K562 (cell line): ENCODE results near the gene GNG11. TPM values are rescaled to one million over a fixed set of nuclear protein-coding genes. Genes with fewer than 3 reads are reported as not detected.

Experiments used
- ATAC-seq: fragments of 200-7000 bp; cut with Tn5 transposase; 3 replicates; pipeline ENCODE4 v1.9.1; 2020; ENCODE audit warnings: moderate library complexity
- BruUV-seq: library from RNA; stranded (reverse); fragments of 400-500 nt; replicated peaks from 2 replicates; lab custom pipeline; 2021; lab: Mats Ljungman, UMichigan
- CTCF ChIA-PET: fragments of 300-600 bp; formaldehyde crosslinking; extraction: SDS; loops from one replicate; lab custom pipeline; 2021; ENCODE audit warnings: low intra/inter-chr PET ratio; lab: Yijun Ruan, JAX
- POLR2A ChIA-PET: fragments of 300-600, 350-650 bp; sonication (Branson Sonifier 250); formaldehyde crosslinking; extraction: SDS; loops from one replicate; lab custom pipeline; 2021; ENCODE audit warnings: antibody characterized with exemption, inconsistent platforms; lab: Yijun Ruan, JAX
- DNase-seq, 4 experiments: peaks; one replicate each; pipeline versions ENCODE4 v3.0.0 to v3.0.0-alpha.2; 2011 to 2018; ENCODE audit warnings: low spot score in 3 of 4, mixed read lengths in 3 of 4; ENCODE audit errors: extremely low read depth in 1 of 4
- FAIRE-seq: peaks from 2 replicates; lab custom pipeline; 2011; peaks lifted over from hg19 to GRCh38; lab: Jason Lieb, UNC
- H2AFZ ChIP-seq: 2 replicates; pipeline ENCODE4 v1.6.0; 2011; ENCODE audit warnings: low read depth, low read length, control low read depth, inconsistent platforms
- H3K27ac ChIP-seq: fragments of 200-600 bp; 3 replicates; pipeline ENCODE4 v1.8.0; 2011; ENCODE audit warnings: low read depth, mild to moderate bottlenecking, control low read depth, inconsistent platforms, low read length, moderate library complexity, mixed read lengths; ENCODE audit errors: extremely low read depth
- H3K27me3 ChIP-seq, 2 experiments: fragments of 300-600 bp in 1 of 2; 2 replicates in 1 of 2; 3 replicates in 1 of 2; pipeline versions ENCODE4 v1.6.0 to v1.8.0; 2011; ENCODE audit warnings: inconsistent platforms in 2 of 2, low read length in 2 of 2, mild to moderate bottlenecking in 1 of 2, mixed read lengths in 1 of 2, moderate library complexity in 1 of 2; ENCODE audit not compliant: control insufficient read depth in 2 of 2, insufficient read depth in 2 of 2
- H3K36me3 ChIP-seq: fragments of 300-600 bp; 3 replicates; pipeline ENCODE4 v1.8.0; 2011; ENCODE audit warnings: mild to moderate bottlenecking, low read length, inconsistent platforms; ENCODE audit not compliant: control insufficient read depth, insufficient read depth
- H3K4me1 ChIP-seq, 2 experiments: fragments of 200-600 bp in 1 of 2; replicated peaks in 1 of 2; 2 replicates in 1 of 2; 3 replicates in 1 of 2; pipeline versions ENCODE4 v1.5.1 to v1.8.0; 2011; ENCODE audit warnings: inconsistent platforms in 2 of 2, low read length in 2 of 2, mild to moderate bottlenecking in 1 of 2, mixed read lengths in 1 of 2, moderate library complexity in 1 of 2; ENCODE audit not compliant: control insufficient read depth in 2 of 2, insufficient read depth in 2 of 2
- H3K4me2 ChIP-seq: 2 replicates; pipeline ENCODE4 v1.6.1; 2011; ENCODE audit warnings: low read length, control low read depth, inconsistent platforms, mixed read lengths; ENCODE audit not compliant: insufficient read depth
- H3K4me3 ChIP-seq: fragments of 200-600 bp; sonication (generic), shearing (Covaris generic); 2 replicates; pipeline ENCODE4 v1.5.1; 2016; ENCODE audit warnings: control low read depth, inconsistent platforms
- H3K79me2 ChIP-seq: fragments of 200-600 bp; 3 replicates; pipeline ENCODE4 v1.8.0; 2011; ENCODE audit warnings: low read length, inconsistent platforms; ENCODE audit not compliant: control insufficient read depth, insufficient read depth
- H3K9ac ChIP-seq, 2 experiments: 2 replicates each; pipeline versions ENCODE4 v1.6.0 to v1.6.1; 2011; ENCODE audit warnings: low read depth in 2 of 2, low read length in 2 of 2, control low read depth in 1 of 2, inconsistent platforms in 1 of 2, mild to moderate bottlenecking in 1 of 2, mixed read lengths in 1 of 2; ENCODE audit not compliant: insufficient read depth in 1 of 2
- H3K9me1 ChIP-seq: one replicate; pipeline ENCODE4 v1.6.0; 2011; ENCODE audit warnings: inconsistent platforms, mild to moderate bottlenecking, low read length, moderate library complexity; ENCODE audit not compliant: control insufficient read depth, insufficient read depth
- H3K9me3 ChIP-seq: replicated peaks from 2 replicates; pipeline ENCODE4 v1.5.1; 2011; ENCODE audit warnings: low read depth, low read length, inconsistent platforms; ENCODE audit not compliant: control insufficient read depth, insufficient read depth
- H4K20me1 ChIP-seq: replicated peaks from 2 replicates; pipeline ENCODE4 v1.6.1; 2011; ENCODE audit warnings: low read length, inconsistent platforms, mixed read lengths; ENCODE audit not compliant: control insufficient read depth, insufficient read depth
- BACH1 ChIP-seq: fragments of 200-800 bp; sonication (Bioruptor generic); IDR thresholded peaks from 2 replicates; pipeline ENCODE4 v1.6.1; 2016; ENCODE audit warnings: missing genetic modification characterization, missing compliant biosample characterization
- CBX5 ChIP-seq: IDR thresholded peaks from 2 replicates; pipeline ENCODE4 v1.6.1; 2014; ENCODE audit warnings: low read depth, borderline replicate concordance
- CGGBP1 ChIP-seq: fragments of 250-450 bp; sonication (Bioruptor Pico); IDR thresholded peaks from 2 replicates; pipeline ENCODE4 v1.9.0; 2021; ENCODE audit warnings: mild to moderate bottlenecking
- E2F8 ChIP-seq: fragments of 450-650 bp; IDR thresholded peaks from 2 replicates; pipeline ENCODE4 v1.7.1; 2018; ENCODE audit warnings: mild to moderate bottlenecking, low read depth; ENCODE audit not compliant: partially characterized antibody
- ESRRA ChIP-seq: fragments of 450-650 bp; IDR thresholded peaks from 2 replicates; pipeline ENCODE4 v1.6.1; 2014; ENCODE audit warnings: low read depth, mild to moderate bottlenecking, moderate library complexity, borderline replicate concordance
- FOXK1 ChIP-seq: sonication (generic); formaldehyde crosslinking; IDR thresholded peaks from 2 replicates; pipeline ENCODE4 v1.8.0; 2022; ENCODE audit warnings: missing genetic modification reagents, mild to moderate bottlenecking, borderline replicate concordance
- HMBOX1 ChIP-seq: sonication (generic); IDR thresholded peaks from 2 replicates; pipeline ENCODE4 v1.6.1; 2016
- L3MBTL2 ChIP-seq: fragments of 450-650 bp; IDR thresholded peaks from 2 replicates; pipeline ENCODE4 v1.6.1; 2016; ENCODE audit warnings: mild to moderate bottlenecking, moderate library complexity
- LARP7 ChIP-seq: fragments of 450-650 bp; IDR thresholded peaks from 2 replicates; pipeline ENCODE4 v1.6.1; 2016
- NFE2 ChIP-seq: IDR thresholded peaks from 2 replicates; pipeline ENCODE4 v1.6.1; 2014; ENCODE audit warnings: antibody characterized with exemption, low read depth
- RUNX1 ChIP-seq: sonication (generic); IDR thresholded peaks from 2 replicates; pipeline ENCODE4 v1.6.1; 2016; ENCODE audit warnings: antibody characterized with exemption, low read depth
- SLC30A9 ChIP-seq: fragments of 250-450 bp; sonication (Bioruptor Pico); IDR thresholded peaks from 2 replicates; pipeline ENCODE4 v1.8.0; 2022; ENCODE audit warnings: mild to moderate bottlenecking, moderate library complexity
- ZNF143 ChIP-seq: sonication (generic); formaldehyde crosslinking; IDR thresholded peaks from 2 replicates; pipeline ENCODE4 v1.9.0; 2022; ENCODE audit warnings: mild to moderate bottlenecking, missing genetic modification reagents
- ZNF780A ChIP-seq: fragments of 250-450 bp; sonication (Bioruptor Pico); IDR thresholded peaks from 2 replicates; pipeline ENCODE4 v1.5.0; 2021; ENCODE audit warnings: mild to moderate bottlenecking
- WGBS: fragments of 100-300 bp; shearing (Covaris generic); methylation state at CpG from one replicate; pipeline ENCODE4 v1.1.6; 2016; ENCODE audit warnings: low coverage, mixed read lengths; ENCODE audit not compliant: insufficient coverage; ENCODE audit errors: missing lambda C conversion rate; 5-methylcytosine and 5-hydroxymethylcytosine counted together
- in situ Hi-C: fragments of 300-500 bp; cut with MboI; formaldehyde crosslinking; loops from 4 replicates; pipeline ENCODE4 v1.15.0; 2018; ENCODE audit warnings: inconsistent platforms, mixed read lengths
- intact Hi-C: fragments of 100-400 bp; cut with micrococcal nuclease; formaldehyde crosslinking; loops from 2 replicates; pipeline ENCODE4 v1.14.2; 2022
- polyA plus RNA-seq, 8 experiments: library from polyadenylated mRNA; depleted of rRNA in 4 of 8; stranded (reverse) in 5 of 8; unstranded in 3 of 8; fragments of >200 nt; fragmentation: Nextera tagmentation in 2 of 8; fragmentation: Illumina TruSeq in 1 of 8; extraction: Ambion mirVana in 2 of 8; extraction: Trizol in 1 of 8; gene quantifications; 2 replicates each; pipeline versions ENCODE4 v1.2.1 to v1.2.3, GENCODE V29; 2011 to 2014; ENCODE audit warnings: inconsistent platforms in 1 of 8, missing spikeins in 1 of 8
- total RNA-seq, 7 experiments: library from RNA; depleted of rRNA in 6 of 7; stranded (reverse); fragments of >200 nt in 6 of 7; fragmentation: Illumina TruSeq in 2 of 7; extraction: Trizol in 2 of 7; gene quantifications; 2 replicates each; pipeline versions ENCODE4 v1.2.1 to v1.2.3, GENCODE V29; 2011 to 2021; ENCODE audit warnings: low replicate concordance in 1 of 7

Gene GNG11
- total and polyA plus RNA-seq, 9 of the 15 experiments (the other 6 are each of a cell fraction or from before 2014, with no cell fraction given) = 0.06 TPM; not detected in 8

GRCh38 chr7:93895859-93896600 lies 25.5 kb upstream of the GNG11 start:
- no peaks in the 10 kb centered on the region for H3K9me1 ChIP-seq
- 1% methylated on average over 4 of the region's 4 CpGs for WGBS

More at GRCh38 chr7:93895859-93896600, 25.5 kb upstream of the GNG11 start:
- H3K4me3 ChIP-seq = no peak overlapping the region
- TF ChIP-seq FOXK1 (CRISPR knock-in tag) = no peak
- no peak for TF ChIP-seq NFE2
- no peak for TF ChIP-seq ZNF143 (CRISPR knock-in tag)
- TF ChIP-seq SLC30A9 (CRISPR knock-in tag) = no peak
- no peak for TF ChIP-seq ESRRA
- no peak for TF ChIP-seq BACH1 (tag)
- TF ChIP-seq CBX5 = no peak
- TF ChIP-seq ZNF780A (CRISPR knock-in tag) = no peak
- no peak for TF ChIP-seq HMBOX1
- no peak for TF ChIP-seq CGGBP1 (CRISPR knock-in tag)
- TF ChIP-seq L3MBTL2 = no peak
- TF ChIP-seq RUNX1 = no peak
- no peak for TF ChIP-seq E2F8
- no peak for TF ChIP-seq LARP7
- no peak overlapping the region for H3K9ac ChIP-seq
- H4K20me1 ChIP-seq = no peaks in the 10 kb centered on the region
- peaks cover under 1 to 2% of the 10 kb centered on the region in 2 experiments; a peak in 2 of 5 replicates for H3K27me3 ChIP-seq
- H3K4me2 ChIP-seq = no peak overlapping the region
- H3K36me3 ChIP-seq = no peaks in the 10 kb centered on the region
- in situ Hi-C loops (no loop called here), intact Hi-C loops (loop anchor here (10.0 kb wide), 1 partner anchor 271 kb away; no protein-coding TSS in a partner anchor)
- no peak overlapping the region for H3K27ac ChIP-seq
- no peak for ATAC-seq
- H3K9me3 ChIP-seq = no peaks in the 10 kb centered on the region
- H3K4me1 ChIP-seq = no peaks in the 10 kb centered on the region
- no peaks in the 10 kb centered on the region for H3K79me2 ChIP-seq
- CTCF ChIA-PET = interaction anchor here (0.6 kb wide), 1 partner anchor 22 kb away, joined by 5 read pairs; no protein-coding TSS in a partner anchor
- no peak overlapping the region for H2AFZ ChIP-seq
- POLR2A ChIA-PET = no interaction called here
- DNase-seq = no peak
- FAIRE-seq = no peak
- no TSS peak for BruUV-seq
